ENCODE results near the gene RNF125. TPM values are rescaled to one million over a fixed set of nuclear protein-coding genes. Genes with fewer than 3 reads are reported as not detected.

RNF125 gene
- total RNA-seq (2022; extraction: Qiagen RNA extraction): 0.21 to 0.32 TPM (median 0.23 TPM) in 5 replicates

GRCh38 chr18:32018331-32019250 lies at the start of gene RNF125:
Gene RNF125 (plus strand): TSS chr18:32018825. CDS start chr18:32018864, 39 bp downstream.

GRCh38 chr18:32091724-32092421 lies 73.2 kb downstream of the RNF125 start, which contains the start of gene RNF138:
Gene RNF138 (plus strand): TSS chr18:32091874. CDS start chr18:32092777, 903 bp downstream.

Other genes with a start within 250 kb of the RNF125 start
- gene TRAPPC8, start 75.7 kb upstream of the RNF125 start, total RNA-seq (2022; extraction: Qiagen RNA extraction): 11.9 to 16.1 TPM (median 12.8 TPM) in 5 replicates
- 12.9 to 17.5 TPM (median 14.0 TPM) in 5 replicates for gene RNF138, start 73.0 kb downstream of the RNF125 start, total RNA-seq (2022; extraction: Qiagen RNA extraction)
- 0.06 to 0.10 TPM in 2 of 5 replicates, not detected in the others for gene MEP1B, start 171.2 kb downstream of the RNF125 start, total RNA-seq (2022; extraction: Qiagen RNA extraction)